ENCODE data around the gene ICAM2.

DNA sequence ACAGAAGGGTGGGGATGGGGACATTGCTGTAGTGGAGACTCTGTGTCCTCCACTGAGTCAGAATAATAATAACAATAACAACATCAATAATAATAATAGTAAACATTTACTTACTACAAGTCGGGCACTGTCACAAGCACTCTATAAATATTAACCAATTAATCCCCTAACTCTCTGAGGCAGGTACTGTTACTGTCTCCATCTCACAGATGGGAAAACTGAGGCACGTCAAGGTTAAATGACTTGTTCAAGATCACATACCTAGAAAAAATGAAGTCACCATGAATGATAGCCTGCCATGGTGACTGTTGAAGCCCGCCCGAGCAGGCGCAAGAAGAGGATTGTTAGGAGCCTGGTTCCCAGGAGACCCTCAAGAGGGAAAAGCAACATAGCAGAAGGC, 12.1 kb downstream of the ICAM2 start:
- TF ChIP-seq, protein P1, sequence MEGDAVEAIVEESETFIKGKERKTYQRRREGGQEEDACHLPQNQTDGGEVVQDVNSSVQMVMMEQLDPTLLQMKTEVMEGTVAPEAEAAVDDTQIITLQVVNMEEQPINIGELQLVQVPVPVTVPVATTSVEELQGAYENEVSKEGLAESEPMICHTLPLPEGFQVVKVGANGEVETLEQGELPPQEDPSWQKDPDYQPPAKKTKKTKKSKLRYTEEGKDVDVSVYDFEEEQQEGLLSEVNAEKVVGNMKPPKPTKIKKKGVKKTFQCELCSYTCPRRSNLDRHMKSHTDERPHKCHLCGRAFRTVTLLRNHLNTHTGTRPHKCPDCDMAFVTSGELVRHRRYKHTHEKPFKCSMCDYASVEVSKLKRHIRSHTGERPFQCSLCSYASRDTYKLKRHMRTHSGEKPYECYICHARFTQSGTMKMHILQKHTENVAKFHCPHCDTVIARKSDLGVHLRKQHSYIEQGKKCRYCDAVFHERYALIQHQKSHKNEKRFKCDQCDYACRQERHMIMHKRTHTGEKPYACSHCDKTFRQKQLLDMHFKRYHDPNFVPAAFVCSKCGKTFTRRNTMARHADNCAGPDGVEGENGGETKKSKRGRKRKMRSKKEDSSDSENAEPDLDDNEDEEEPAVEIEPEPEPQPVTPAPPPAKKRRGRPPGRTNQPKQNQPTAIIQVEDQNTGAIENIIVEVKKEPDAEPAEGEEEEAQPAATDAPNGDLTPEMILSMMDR (IDR thresholded peaks at IDR 0.05), result no peak
- TF ChIP-seq POLR2A (IDR thresholded peaks at IDR 0.05), result no peak
